PC-9 (cell line): Measurements from ENCODE around the gene IL17D. TPM values are rescaled to one million over a fixed set of nuclear protein-coding genes. Genes with fewer than 3 reads are reported as not detected.

Source experiments
- BruUV-seq: library from RNA; stranded (reverse); fragments of 400-500 nt; replicated peaks from 2 replicates; lab custom pipeline; 2021; lab: Mats Ljungman, UMichigan
- CTCF ChIA-PET: fragments of 300-600 bp; sonication (Branson Sonifier 250); formaldehyde crosslinking; loops from one replicate; lab custom pipeline; 2022; ENCODE audit warnings: antibody characterized with exemption; lab: Charles Lee
- POLR2A ChIA-PET: fragments of 300-600 bp; sonication (Branson Sonifier 250); formaldehyde crosslinking; loops from one replicate; lab custom pipeline; 2022; ENCODE audit warnings: antibody characterized with exemption; ENCODE audit not compliant: unreplicated experiment; lab: Charles Lee
- DNase-seq, 2 experiments: peaks; one replicate each; pipeline versions ENCODE4 v3.0.0 to v3.0.0-alpha.2; 2015 to 2022; ENCODE audit warnings: mixed read lengths in 1 of 2
- H2AFZ ChIP-seq: fragments of 200-600 bp; sonication (generic); 2 replicates; pipeline ENCODE4 v1.8.1; 2017; ENCODE audit warnings: antibody characterized with exemption
- H3F3A ChIP-seq: fragments of 200-600 bp; sonication (generic); 2 replicates; pipeline ENCODE4 v1.8.1; 2017; ENCODE audit warnings: antibody characterized with exemption, mild to moderate bottlenecking, low read depth; ENCODE audit not compliant: insufficient read depth
- H3K27ac ChIP-seq: fragments of 200-600 bp; sonication (generic); 2 replicates; pipeline ENCODE4 v1.6.1; 2016; ENCODE audit warnings: mixed run types
- H3K27me3 ChIP-seq: fragments of 200-600 bp; sonication (generic); 2 replicates; pipeline ENCODE4 v1.6.1; 2016; ENCODE audit warnings: low read depth, mixed run types; ENCODE audit not compliant: insufficient read depth
- H3K36me3 ChIP-seq: fragments of 200-600 bp; sonication (generic); 2 replicates; pipeline ENCODE4 v1.6.1; 2016; ENCODE audit warnings: low read depth, mixed run types
- H3K4me1 ChIP-seq: fragments of 200-600 bp; sonication (generic); replicated peaks from 2 replicates; pipeline ENCODE4 v1.6.1; 2016; ENCODE audit warnings: mixed run types; ENCODE audit not compliant: insufficient read depth
- H3K4me2 ChIP-seq: fragments of 200-600 bp; sonication (generic); 2 replicates; pipeline ENCODE4 v1.6.1; 2017; ENCODE audit warnings: mixed run types
- H3K4me3 ChIP-seq: fragments of 200-600 bp; sonication (generic); 2 replicates; pipeline ENCODE4 v1.6.1; 2016; ENCODE audit warnings: mixed run types
- H3K79me2 ChIP-seq: fragments of 200-600 bp; sonication (generic); 2 replicates; pipeline ENCODE4 v1.6.1; 2017; ENCODE audit warnings: low read depth, mixed run types
- H3K9me2 ChIP-seq: fragments of 200-600 bp; sonication (generic); 2 replicates; pipeline ENCODE4 v1.8.1; 2017; ENCODE audit warnings: mild to moderate bottlenecking; ENCODE audit not compliant: insufficient read depth
- H3K9me3 ChIP-seq: fragments of 200-600 bp; sonication (generic); 2 replicates; pipeline ENCODE4 v1.8.1; 2016; ENCODE audit warnings: low read depth; ENCODE audit not compliant: insufficient read depth
- H4K20me1 ChIP-seq: fragments of 200-600 bp; sonication (generic); 2 replicates; pipeline ENCODE4 v1.8.1; 2017; ENCODE audit not compliant: insufficient read depth
- CTCF ChIP-seq: fragments of 200-600 bp; sonication (generic); conservative IDR thresholded peaks from 2 replicates; pipeline ENCODE4 v1.6.1; 2017; ENCODE audit warnings: mixed run types, antibody characterized with exemption, mild to moderate bottlenecking, moderate library complexity
- EZH2 ChIP-seq: fragments of 200-600 bp; sonication (generic); IDR thresholded peaks from 2 replicates; pipeline ENCODE4 v1.8.0; 2017; ENCODE audit warnings: antibody characterized with exemption, low read depth
- intact Hi-C: fragments of 100-400 bp; cut with micrococcal nuclease; formaldehyde crosslinking; loops from one replicate; pipeline ENCODE4 v1.10.0; 2022; ENCODE audit not compliant: unreplicated experiment
- total RNA-seq: library from RNA; stranded (reverse); gene quantifications from 2 replicates; pipeline ENCODE4 v1.2.3, GENCODE V29; 2021

Gene IL17D
- total RNA-seq, 1 experiment from 2014 or later, result 0.37 TPM

DNA sequence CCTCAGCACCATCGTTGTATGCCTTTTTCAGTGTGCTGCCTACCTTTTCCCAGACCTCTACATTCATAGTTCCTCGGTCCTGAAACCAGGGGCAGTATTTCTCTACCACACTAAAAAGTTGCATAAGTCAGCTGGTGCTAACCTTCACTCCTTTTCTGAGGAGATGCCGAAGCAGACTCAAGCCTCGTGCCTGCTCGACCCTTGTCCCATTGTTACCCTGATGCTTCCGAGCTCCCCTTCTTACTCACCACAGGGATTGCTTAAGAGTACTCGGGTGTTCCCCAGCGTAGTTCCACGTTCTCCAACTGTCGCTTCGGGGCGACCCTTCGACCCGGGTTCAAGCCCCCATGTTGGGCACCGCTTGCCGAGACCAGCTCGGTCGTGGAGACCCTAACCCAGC, 19.0 kb upstream of the IL17D start:
- H3K27me3 ChIP-seq, result no peaks in the 10 kb centered on the region
- H3K4me2 ChIP-seq, result no peak overlapping the region
- no peaks in the 10 kb centered on the region for H3K9me2 ChIP-seq
- TF ChIP-seq EZH2, result no peak
- no peak for TF ChIP-seq CTCF
- intact Hi-C loops, result no loop called here
- H2AFZ ChIP-seq, result no peak overlapping the region
- DNase-seq, result no peak
- no peaks in the 10 kb centered on the region for H3F3A ChIP-seq
- ChIA-PET POLR2A (no interaction called here), CTCF (no interaction called here)
- no TSS peak for BruUV-seq
- no peak overlapping the region for H3K4me3 ChIP-seq
- H3K36me3 ChIP-seq, result no peaks in the 10 kb centered on the region
- H3K79me2 ChIP-seq, result no peaks in the 10 kb centered on the region
- H4K20me1 ChIP-seq, result no peaks in the 10 kb centered on the region
- no peaks in the 10 kb centered on the region for H3K4me1 ChIP-seq
- H3K27ac ChIP-seq, result no peak overlapping the region
- no peaks in the 10 kb centered on the region for H3K9me3 ChIP-seq

DNA sequence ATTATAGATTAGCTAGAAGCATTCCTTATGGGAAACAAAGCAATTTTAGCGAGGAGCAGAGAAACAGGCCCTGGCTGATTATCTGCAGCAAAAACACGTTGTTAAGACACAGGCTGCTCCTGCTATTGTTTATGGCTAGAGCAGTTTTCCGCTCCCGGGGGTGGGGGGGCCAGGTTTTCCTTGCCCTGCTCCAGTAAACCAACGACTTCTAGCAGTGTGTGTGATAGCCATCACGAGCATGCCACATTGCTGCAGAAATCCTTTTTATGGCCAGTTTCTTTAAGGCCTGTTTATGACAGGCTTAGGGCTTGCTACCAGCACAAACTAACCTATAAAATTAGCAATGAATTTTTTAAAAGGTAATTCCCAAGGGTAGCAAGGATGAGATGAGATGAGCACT, 18.4 kb upstream of the IL17D start:
- TF ChIP-seq CTCF, result no peak
- no peak for TF ChIP-seq EZH2
- BruUV-seq, result no TSS peak
- Histone ChIP-seq H3K9me3 (no peaks in the 10 kb centered on the region), H3K4me2 (no peak overlapping the region), H2AFZ (no peak overlapping the region), H3K4me1 (no peaks in the 10 kb centered on the region), H3K36me3 (no peaks in the 10 kb centered on the region), H3K27me3 (no peaks in the 10 kb centered on the region), H3K9me2 (no peaks in the 10 kb centered on the region), H3K79me2 (no peaks in the 10 kb centered on the region), H3K4me3 (no peak overlapping the region), H4K20me1 (no peaks in the 10 kb centered on the region), H3K27ac (no peak overlapping the region), H3F3A (no peaks in the 10 kb centered on the region)
- no peak for DNase-seq
- CTCF ChIA-PET, result no interaction called here
- POLR2A ChIA-PET, result no interaction called here
- intact Hi-C loops, result no loop called here

GRCh38 chr13:20686167-20686566, 17.3 kb upstream of the IL17D start:
- no peak overlapping the region for H3K27ac ChIP-seq
- no peaks in the 10 kb centered on the region for H3F3A ChIP-seq
- H3K27me3 ChIP-seq, result no peaks in the 10 kb centered on the region
- H3K36me3 ChIP-seq, result no peaks in the 10 kb centered on the region
- no peaks in the 10 kb centered on the region for H3K4me1 ChIP-seq
- H2AFZ ChIP-seq, result no peak overlapping the region
- no peak for TF ChIP-seq EZH2
- no peak for TF ChIP-seq CTCF
- ChIA-PET POLR2A (no interaction called here), CTCF (no interaction called here)
- H3K4me2 ChIP-seq, result no peak overlapping the region
- DNase-seq, result no peak
- no peak overlapping the region for H3K4me3 ChIP-seq
- no peaks in the 10 kb centered on the region for H3K79me2 ChIP-seq
- no peaks in the 10 kb centered on the region for H3K9me3 ChIP-seq
- H3K9me2 ChIP-seq, result no peaks in the 10 kb centered on the region
- intact Hi-C loops, result no loop called here
- BruUV-seq, result no TSS peak
- H4K20me1 ChIP-seq, result no peaks in the 10 kb centered on the region
